SK-N-MC (cell line): Measurements from ENCODE around the gene VSIG10L2.

Experiments used
- EZH2 ChIP-seq: fragments of 200-600 bp; sonication (generic); IDR thresholded peaks from one replicate; pipeline ENCODE4 v1.6.1; 2017; ENCODE audit warnings: antibody characterized with exemption
- FOXP2 ChIP-seq: optimal IDR thresholded peaks from 2 replicates; pipeline ENCODE3; 2011; ENCODE audit warnings: mild to moderate bottlenecking, moderate library complexity; ENCODE audit not compliant: insufficient read depth; ENCODE audit errors: extremely low read length, control extremely low read depth
- POLR2AphosphoS5 ChIP-seq: IDR thresholded peaks from 2 replicates; pipeline ENCODE4 v1.6.1; 2012; ENCODE audit warnings: mild to moderate bottlenecking, low read depth, low read length, borderline replicate concordance

- TF ChIP-seq EZH2 (no peak), POLR2AphosphoS5 (no peak), FOXP2 (no peak)
Measured at GRCh38 chr11:125935056-125935455, 10.8 kb upstream of the VSIG10L2 start.
